ENCODE data around the gene MAEL. TPM values are rescaled to one million over a fixed set of nuclear protein-coding genes. Genes with fewer than 3 reads are reported as not detected.
A peak's percentile ranks its signal among the peaks of the same experiment; 100 is the strongest.

The MAEL gene
- total RNA-seq: 1 to 10 TPM in 2 of 4 donors, under 1 TPM in 2; 0.54 to 2.0 (median 0.90) TPM

- TF ChIP-seq EP300 (IDR thresholded peaks at IDR 0.05) (no peak), CTCF (IDR thresholded peaks at IDR 0.05) (no peak), POLR2A (IDR thresholded peaks at IDR 0.05) (no peak), POLR2AphosphoS5 (IDR thresholded peaks at IDR 0.05) (no peak)
Observed at GRCh38 chr1:166988974-166989515, at the start of gene MAEL. MAEL (plus strand) TSS chr1:166989280; CDS start chr1:166989353, 73 bp downstream.

GRCh38 chr1:166939741-166940375 lies 49.2 kb upstream of the MAEL start:
- Histone ChIP-seq H3K27ac (no peak overlapping the region), H3K9me3 (no peaks in the 10 kb centered on the region), H3K36me3 (peaks cover 0 to 10% of the 10 kb centered on the region in 2 donors), H3K4me3 (no peak overlapping the region), H3K4me1 (peaks cover 0 to 5% (median 0%) of the 10 kb centered on the region in 3 donors), H3K27me3 (no peaks in the 10 kb centered on the region)
- ATAC-seq: no peak
- no peak for TF ChIP-seq EP300 (IDR thresholded peaks at IDR 0.05)
- WGBS, 2 donors (ENCODE audit: low coverage in 1 of 2): 85 to 94% methylated on average over 4 to 5 of the region's 5 CpGs

More at GRCh38 chr1:166988974-166989515, at the start of gene MAEL:
- Histone ChIP-seq H3K27ac (no peak within 1 kb of the TSS), H3K27me3 (no peaks in the 10 kb centered on the region), H3K9me3 (no peaks in the 10 kb centered on the region), H3K4me3 (no peak within 1 kb of the TSS), H3K4me1 (no peaks in the 10 kb centered on the region), H3K36me3 (no peaks in the 10 kb centered on the region)
- no peak for ATAC-seq
- WGBS, 2 donors (ENCODE audit: low coverage in 1 of 2): 98% methylated on average over 6 of the region's 45 CpGs; no CpG with 5 or more reads in 1 of the 2 donors

GRCh38 chr1:166944186-166944967 lies 44.7 kb upstream of the MAEL start:
- Histone ChIP-seq H3K4me1 (peaks cover 0 to 20% (median 0%) of the 10 kb centered on the region in 3 donors), H3K36me3 (no peaks in the 10 kb centered on the region), H3K27ac (no peak overlapping the region), H3K4me3 (no peak overlapping the region), H3K9me3 (no peaks in the 10 kb centered on the region), H3K27me3 (no peaks in the 10 kb centered on the region)
- 57 to 87% methylated on average over 2 to 5 of the region's 5 CpGs for WGBS, 2 donors (ENCODE audit: low coverage in 1 of 2)
- no peak for ATAC-seq
- TF ChIP-seq CTCF (IDR thresholded peaks at IDR 0.05) (no peak), POLR2AphosphoS5 (IDR thresholded peaks at IDR 0.05) (no peak)

GRCh38 chr1:166947398-166948043 lies 41.6 kb upstream of the MAEL start:
- peak; percentile 81 for ATAC-seq
- WGBS, 2 donors (ENCODE audit: low coverage in 1 of 2): 10 to 16% methylated on average over 12 to 18 of the region's 44 CpGs

GRCh38 chr1:166948856-166949350 lies 40.2 kb upstream of the MAEL start:
- Histone ChIP-seq H3K4me3 (no peak overlapping the region), H3K9me3 (no peaks in the 10 kb centered on the region), H3K27ac (no peak overlapping the region), H3K4me1 (peaks cover 4 to 65% (median 6%) of the 10 kb centered on the region in 3 donors), H3K27me3 (no peaks in the 10 kb centered on the region), H3K36me3 (no peaks in the 10 kb centered on the region)
- WGBS, 2 donors (ENCODE audit: low coverage in 1 of 2): 90 to 93% methylated on average over 2 of the region's 2 CpGs
- ATAC-seq: no peak
- TF ChIP-seq POLR2AphosphoS5 (IDR thresholded peaks at IDR 0.05) (no peak), EP300 (IDR thresholded peaks at IDR 0.05) (no peak), POLR2A (IDR thresholded peaks at IDR 0.05) (no peak), CTCF (IDR thresholded peaks at IDR 0.05) (no peak)

More at GRCh38 chr1:166947398-166948043, 41.6 kb upstream of the MAEL start:
- H3K36me3 ChIP-seq: no peaks in the 10 kb centered on the region
- H3K9me3 ChIP-seq: no peaks in the 10 kb centered on the region
- no peak for TF ChIP-seq POLR2A (IDR thresholded peaks at IDR 0.05)
- TF ChIP-seq POLR2AphosphoS5 (IDR thresholded peaks at IDR 0.05): no peak
- TF ChIP-seq EP300 (IDR thresholded peaks at IDR 0.05): no peak
- H3K4me1 ChIP-seq: peaks cover 4 to 51% (median 6%) of the 10 kb centered on the region in 3 donors
- H3K4me3 ChIP-seq: peak overlapping the region; percentile 11 to 49
- H3K27me3 ChIP-seq: no peaks in the 10 kb centered on the region
- H3K27ac ChIP-seq: peak overlapping the region in 3 of 4 donors; percentile 23 to 51 (median 46)

Measured in gastroesophageal sphincter (tissue), 4 donors.